GM08714 (cell line): ENCODE results near the gene ZDHHC16.
"Not testable (repeated sequence)": the region's sequence is repeated elsewhere in the genome, so short reads cannot be mapped to it uniquely, and the experiment has no call there.

Experiments
- H3K4me3 ChIP-seq: fragments of 200-500 bp; sonication (Bioruptor generic); 2 replicates; pipeline ENCODE4 v1.5.1; 2014; ENCODE audit warnings: mild to moderate bottlenecking, low read length, inconsistent platforms
- ZNF274 ChIP-seq: IDR thresholded peaks from 2 replicates; pipeline ENCODE4 v1.6.1; 2012; ENCODE audit warnings: mild to moderate bottlenecking, low read depth, low read length

The ZDHHC16 gene

DNA sequence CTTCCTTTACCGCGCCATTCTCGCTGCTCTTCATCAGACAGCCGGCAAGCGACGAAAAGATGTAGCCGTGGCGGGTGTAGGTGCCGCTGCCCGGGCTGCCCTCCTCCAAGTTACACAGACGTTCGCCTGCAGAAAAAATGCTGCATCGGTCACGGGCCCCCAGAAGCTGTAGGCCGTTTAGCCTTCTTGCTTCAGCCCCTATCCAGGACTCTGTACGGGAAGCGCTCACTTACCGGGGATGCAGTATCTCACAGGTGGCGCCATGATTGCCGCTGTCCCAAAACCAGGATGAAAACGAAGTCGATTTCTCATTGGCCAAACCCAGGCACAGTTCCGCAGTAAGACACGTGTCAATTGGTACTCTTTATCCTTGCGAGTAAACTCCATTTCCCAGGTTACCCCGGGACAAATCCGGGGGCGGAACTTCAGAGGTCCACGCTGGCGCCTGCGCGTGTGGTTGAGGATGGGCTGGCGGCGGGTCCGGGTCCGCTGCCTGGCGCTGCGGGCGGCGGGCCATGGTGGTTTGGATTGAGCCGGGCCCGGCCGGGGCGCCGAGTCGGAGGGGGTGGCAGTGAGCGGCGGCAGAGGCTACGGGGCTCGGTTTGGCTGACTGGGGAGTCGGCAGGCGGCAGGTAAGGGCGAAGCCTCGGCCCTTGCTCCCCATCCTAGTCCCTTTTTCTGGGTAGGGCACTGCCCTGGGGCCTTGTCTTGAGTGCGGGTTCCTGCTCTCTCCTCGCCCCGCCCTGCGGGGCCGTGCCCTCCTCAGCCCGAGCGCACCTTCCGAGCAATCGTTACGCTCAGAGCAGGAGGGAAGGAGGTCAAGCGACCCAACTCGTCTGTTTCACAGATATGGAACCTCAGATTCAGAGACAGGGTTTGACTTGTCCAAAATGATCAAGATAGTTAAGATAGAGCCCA is at the start of gene ZDHHC16, which contains the start of gene EXOSC1:
TSS of gene ZDHHC16 (plus strand) at position 454 of the 918 bp plus-strand sequence. CDS start 5,501 bp downstream, outside the sequence.
TSS of gene EXOSC1 (minus strand) at position 285 of the 918 bp plus-strand sequence. CDS start at position 264, 21 bp downstream.
- no peak for TF ChIP-seq ZNF274
- peak within 1 kb of the TSS; percentile 83 for H3K4me3 ChIP-seq

DNA sequence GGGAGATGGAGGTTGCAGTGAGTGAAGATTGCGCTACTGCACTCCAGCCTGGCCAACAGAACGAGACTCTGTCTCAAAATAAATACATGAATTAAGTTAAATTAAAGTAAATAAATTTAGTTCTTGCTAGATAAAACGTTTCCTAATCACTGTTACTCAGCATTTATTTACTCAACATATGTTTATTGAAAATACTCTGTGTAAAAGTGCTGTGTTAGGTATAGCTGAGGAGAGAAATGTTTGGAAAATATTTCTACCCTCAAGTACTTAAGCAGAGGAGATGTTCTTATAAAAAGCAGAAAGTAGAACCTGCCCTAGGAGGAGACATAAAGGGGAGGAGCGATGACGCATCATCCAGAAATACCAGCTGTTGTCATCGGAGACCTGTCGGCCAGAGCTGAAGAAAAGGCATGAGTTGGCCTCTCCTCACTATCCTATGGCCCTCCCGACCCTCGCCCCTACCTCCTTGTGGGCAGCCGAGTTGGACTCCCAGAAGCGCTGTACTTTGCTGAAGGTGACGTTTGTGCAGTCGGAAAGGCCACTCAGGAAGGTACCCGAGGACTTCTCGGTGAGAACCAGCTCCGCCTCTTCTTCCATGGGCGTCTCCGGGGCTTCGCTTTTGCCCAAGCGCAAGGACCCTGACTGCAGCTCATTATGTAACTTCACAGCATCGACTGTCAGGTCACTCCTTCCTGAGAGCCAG is 46.0 kb upstream of the ZDHHC16 start:
- no peak for TF ChIP-seq ZNF274
- peak overlapping the region; percentile 75 for H3K4me3 ChIP-seq

DNA sequence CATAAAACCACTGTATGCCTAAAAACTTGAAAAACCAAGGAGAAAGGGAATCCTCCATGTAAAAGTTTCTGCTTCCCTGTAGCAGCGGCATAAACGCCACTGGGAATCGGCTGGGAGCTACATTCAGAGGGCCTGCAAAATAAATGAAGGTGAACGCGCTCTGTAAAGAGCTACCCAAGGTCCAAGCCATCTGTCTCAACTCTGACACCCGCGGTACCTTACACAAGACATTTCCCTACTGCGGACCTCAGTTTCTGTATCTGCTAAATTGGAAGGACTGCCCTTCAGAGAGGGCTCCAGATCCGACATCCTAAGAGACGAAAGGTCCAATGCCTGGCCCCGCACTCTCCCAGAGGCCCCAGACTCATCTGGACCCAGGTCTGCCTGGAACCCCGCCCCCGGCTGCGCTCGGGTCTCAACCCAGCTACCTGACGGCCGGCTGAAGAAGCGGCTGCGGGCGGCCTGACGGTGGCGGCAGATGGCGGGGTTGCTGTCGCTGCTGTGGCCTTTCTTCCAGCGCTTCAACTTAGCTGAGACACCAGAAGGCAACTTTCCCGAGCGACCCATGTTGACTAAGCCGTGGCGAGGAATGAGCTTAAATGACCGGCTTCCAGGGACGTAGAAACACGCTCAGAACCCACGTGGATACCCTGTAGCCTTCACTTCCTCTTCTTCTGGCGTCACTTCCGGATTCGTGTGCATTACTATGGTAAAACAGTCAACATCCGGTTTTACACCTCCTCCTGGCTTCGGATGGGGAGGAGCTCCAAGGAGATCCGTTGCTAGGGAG is 45.1 kb upstream of the ZDHHC16 start, which contains the start of gene RRP12:
TSS of gene RRP12 (minus strand) at position 676 of the 790 bp plus-strand sequence. CDS start at position 567, 109 bp downstream.
- no peak for TF ChIP-seq ZNF274
- H3K4me3 ChIP-seq: peak within 1 kb of the TSS; percentile 75

DNA sequence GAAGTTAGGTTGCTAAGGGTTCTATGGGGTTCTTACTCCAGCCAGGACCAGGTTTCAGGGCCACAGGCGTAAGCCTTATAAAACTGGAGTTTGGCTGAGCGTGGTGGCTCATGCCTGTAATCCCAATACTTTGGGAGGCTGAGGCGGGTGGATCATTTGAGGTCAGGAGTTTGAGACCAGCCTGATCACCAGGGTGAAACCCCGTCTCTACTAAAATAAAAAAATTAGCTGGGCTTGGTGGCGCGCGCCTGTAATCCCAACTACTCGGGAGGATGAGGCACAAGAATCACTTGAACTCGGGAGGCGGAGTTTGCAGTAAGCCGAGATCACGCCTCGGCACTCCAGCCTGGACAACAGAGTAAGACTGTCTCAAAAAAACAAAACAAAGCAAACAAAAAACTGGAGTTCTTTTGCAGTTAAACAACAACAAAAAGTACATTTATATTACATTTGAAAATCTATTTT is 44.5 kb upstream of the ZDHHC16 start:
- no peak for TF ChIP-seq ZNF274
- no peak overlapping the region; the same call in 1 of the 2 replicates for H3K4me3 ChIP-seq

DNA sequence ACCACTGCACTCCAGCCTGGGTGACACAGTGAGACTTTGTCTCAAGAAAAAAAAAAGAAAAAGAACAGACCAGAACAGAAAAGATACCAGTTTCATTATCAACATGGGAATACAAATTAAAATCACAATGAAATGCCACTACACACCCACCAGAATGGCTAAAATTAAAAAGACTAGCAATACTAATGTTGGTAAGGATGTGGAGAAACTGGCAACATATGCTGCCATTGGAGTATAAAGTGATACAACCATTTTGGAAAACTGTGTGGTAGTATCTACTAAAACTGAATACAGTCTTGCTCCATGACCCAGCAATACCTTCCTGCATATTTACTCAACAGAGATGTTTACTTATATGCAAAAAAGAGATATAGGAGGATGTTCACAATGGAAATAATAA is 41.9 kb upstream of the ZDHHC16 start:
- H3K4me3 ChIP-seq: no peak overlapping the region
- TF ChIP-seq ZNF274: no peak

DNA sequence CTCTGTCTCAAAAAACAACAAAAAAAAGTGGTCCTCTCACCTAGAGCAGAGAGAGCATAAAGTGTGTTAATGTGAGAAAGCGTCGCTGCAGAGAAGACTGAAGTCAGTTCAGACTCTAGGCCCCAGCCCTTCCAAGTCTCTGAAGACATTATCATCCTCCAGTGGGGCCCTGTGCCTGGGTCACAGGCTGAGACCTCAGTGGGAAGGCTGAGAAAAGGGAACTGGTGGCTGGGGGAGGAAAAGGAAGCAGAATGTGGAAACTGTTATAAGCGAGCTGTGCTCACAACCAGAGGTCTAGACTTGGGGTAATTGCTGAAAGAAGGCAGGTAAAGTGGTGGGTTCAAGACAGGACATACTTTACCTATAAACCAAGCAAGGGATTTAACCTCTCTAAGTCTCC is 39.9 kb upstream of the ZDHHC16 start:
- TF ChIP-seq ZNF274: no peak
- no peak overlapping the region for H3K4me3 ChIP-seq

DNA sequence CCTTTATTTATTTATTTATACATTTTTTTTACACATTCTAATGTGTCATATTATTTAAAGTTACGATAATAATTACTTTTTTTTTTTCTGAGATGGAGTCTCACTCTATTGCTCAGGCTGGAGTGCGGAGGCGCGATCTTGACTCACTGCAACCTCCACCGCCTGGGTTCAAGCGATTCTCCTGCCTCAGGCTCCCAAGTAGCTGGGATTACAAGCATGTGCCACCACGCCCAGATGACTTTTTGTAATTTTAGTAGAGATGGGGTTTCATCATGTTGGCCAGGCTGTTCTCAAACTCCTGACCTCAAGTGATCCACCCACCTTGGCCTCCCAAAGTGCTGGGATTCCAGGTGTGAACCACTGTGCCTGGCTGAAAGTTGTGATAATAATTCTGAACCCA is 39.5 kb upstream of the ZDHHC16 start:
- H3K4me3 ChIP-seq: not testable (repeated sequence)

DNA sequence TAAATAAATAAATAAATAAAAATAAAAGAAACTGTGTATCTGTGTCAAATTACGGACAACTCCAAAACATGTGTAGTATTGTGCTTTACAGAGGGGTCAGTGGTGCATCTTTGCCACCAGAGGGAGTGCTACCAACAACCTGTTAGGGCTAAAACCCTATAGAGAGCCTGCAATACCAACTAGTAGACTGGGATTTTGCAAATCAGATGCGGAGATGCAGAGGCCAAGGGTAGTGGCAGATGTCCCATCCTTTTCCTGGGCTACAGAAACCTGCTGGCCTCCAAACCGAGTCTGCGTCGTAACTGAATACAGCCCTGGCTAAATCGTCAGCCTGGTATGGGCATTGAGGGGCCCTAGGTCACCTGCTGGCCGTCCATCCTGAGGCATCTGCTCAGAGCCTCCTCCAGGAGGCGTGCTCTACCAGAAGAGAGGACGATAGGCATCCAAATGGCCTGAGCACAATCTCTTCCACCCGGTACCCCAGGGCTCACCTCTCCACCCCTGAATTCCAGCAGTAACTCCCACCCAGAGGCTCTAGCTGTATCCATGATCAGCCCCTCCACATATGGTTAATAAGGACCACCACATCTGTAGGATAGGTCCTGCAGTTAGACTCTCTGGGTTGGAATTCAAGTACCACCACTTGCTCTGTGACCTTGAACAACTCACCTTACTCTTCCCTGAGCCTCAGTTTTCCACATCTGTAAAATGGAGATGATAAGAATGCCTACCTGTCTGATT is 38.6 kb upstream of the ZDHHC16 start:
- no peak for TF ChIP-seq ZNF274
- no peak overlapping the region for H3K4me3 ChIP-seq

DNA sequence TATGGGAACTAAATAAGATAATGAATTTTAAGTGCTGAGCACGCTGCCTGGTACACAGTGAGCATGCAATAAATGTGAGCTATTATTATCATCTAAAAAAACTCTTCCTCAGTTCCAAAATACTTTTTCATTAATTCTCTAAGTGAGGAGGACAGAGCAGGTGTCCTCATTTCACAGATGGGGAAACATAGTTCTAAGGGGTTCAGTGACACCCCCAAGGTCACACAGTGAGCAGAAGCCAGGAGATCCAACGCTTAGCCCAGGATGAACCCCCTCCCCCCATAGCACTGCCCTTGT is 38.1 kb upstream of the ZDHHC16 start:
- TF ChIP-seq ZNF274: no peak
- no peak overlapping the region for H3K4me3 ChIP-seq

DNA sequence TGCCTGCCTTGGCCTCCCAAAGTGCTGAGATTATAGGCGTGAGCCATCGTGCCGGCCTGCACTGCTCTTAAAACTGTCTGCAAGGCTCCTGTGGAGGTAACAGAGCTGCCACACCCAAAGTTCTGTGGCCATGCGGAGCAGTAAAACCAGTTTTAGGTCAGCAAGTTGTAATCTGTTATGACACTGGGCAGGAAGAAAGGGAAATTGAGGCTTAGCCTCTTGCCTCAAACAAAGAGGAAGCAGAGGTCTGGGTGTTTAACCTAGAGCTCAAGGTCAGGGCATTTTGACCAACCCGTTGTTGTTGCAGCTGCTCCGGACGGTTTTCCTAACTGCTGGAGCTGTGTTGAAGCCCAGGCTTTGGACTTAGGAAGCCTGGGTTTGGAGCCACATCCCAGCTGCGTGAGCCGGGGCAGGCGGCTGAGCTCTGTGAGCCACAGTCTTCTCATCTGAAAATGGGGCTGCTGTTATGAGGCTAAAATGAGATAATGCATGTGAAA is 37.4 kb upstream of the ZDHHC16 start:
- H3K4me3 ChIP-seq: no peak overlapping the region
- TF ChIP-seq ZNF274: no peak

DNA sequence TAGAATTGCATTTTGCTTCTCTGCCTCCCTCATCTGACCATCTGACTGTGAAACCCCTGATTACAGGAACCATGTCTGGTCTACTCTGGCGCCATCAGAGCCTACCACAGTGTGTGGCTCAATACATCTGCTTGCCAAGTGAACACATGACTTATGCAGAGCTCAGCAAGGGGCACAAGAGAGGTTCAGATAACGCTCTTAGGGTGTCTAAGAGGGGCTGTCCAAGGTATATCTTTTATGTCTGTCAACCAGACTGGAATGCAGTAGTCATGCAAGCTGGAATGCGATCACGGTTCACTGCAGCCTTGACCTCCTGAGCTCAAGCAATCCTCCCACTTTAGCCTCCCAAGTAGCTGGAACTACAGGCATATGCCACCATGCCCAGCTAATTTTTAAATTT is 34.6 kb upstream of the ZDHHC16 start:
- H3K4me3 ChIP-seq: no peak overlapping the region
- no peak for TF ChIP-seq ZNF274

DNA sequence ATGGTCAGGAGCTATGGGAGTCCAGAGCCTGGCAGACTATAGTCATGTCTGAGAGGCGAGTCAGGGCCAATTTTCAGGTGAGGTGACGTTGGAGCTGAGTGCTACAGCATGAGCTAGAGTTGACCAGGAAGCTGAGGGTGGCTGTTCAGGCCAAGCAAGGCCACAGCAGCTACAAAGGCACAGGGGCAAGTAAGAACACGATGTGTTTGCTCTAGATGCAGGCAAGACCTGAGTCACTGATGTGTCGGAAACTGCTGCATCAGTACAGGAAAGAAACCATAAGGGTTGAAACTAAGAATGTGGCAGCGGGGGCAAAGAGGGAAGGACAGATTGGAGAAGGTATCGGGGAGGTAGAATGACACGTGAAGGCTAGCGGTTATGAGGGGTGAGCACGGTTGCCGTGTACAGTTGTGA is 33.1 kb upstream of the ZDHHC16 start:
- no peak overlapping the region for H3K4me3 ChIP-seq
- TF ChIP-seq ZNF274: no peak

DNA sequence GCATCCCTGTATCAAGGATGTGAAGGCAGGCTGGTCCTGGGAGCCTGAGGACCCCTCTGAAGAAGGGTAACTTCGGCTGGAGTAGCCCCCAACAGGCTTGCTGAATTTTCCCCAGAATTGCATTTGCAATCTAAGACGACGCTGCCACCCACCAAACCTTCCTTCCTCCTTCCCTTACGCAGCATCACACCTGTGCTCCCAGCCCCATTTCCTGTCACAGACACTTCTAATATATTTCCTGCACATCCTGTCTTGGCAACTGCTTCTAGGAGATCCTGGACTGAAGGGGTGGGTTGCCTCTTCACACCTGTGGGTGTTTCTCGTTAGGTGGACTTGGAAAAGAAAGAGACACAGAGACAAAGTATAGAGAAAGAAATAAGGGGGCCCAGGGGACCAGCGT is 29.4 kb upstream of the ZDHHC16 start:
- no peak for TF ChIP-seq ZNF274
- H3K4me3 ChIP-seq: no peak overlapping the region

DNA sequence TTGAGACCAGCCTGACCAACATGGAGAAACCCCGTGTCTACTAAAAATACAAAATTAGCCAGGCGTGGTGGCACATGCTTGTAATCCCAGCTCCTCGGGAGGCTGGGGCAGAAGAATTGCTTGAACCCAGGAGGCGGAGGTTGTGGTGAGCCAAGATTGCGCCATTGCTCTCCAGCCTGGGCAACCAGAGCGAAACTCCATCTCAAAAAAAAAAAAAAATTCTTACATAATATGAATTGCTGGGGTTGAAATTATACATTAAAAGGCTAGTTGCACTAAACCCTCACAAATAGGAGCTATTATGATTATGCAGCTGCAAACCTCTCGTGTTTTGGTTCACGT is 22.2 kb upstream of the ZDHHC16 start:
- not testable (repeated sequence) for H3K4me3 ChIP-seq
